Ovary (tissue), 9 donors: ENCODE measurements around the gene SELENOV. TPM values are rescaled to one million over a fixed set of nuclear protein-coding genes. Genes with fewer than 3 reads are reported as not detected.

ENCODE experiments used
- DNase-seq, 5 donors: peaks; one replicate each; pipeline ENCODE4 v3.0.0-alpha.2; 2019 to 2020
- H3K27ac ChIP-seq, 2 donors: fragments of 200-600 bp; one replicate each; pipeline versions ENCODE4 v1.5.1 to v1.8.0; 2019 to 2022
- H3K27me3 ChIP-seq: fragments of 200-600 bp; one replicate; pipeline ENCODE4 v1.8.0; 2022
- H3K36me3 ChIP-seq: fragments of 200-600 bp; sonication (generic); one replicate; pipeline ENCODE4 v1.5.1; 2019
- H3K4me1 ChIP-seq: one replicate; pipeline ENCODE4 v1.8.1; 2013; ENCODE audit warnings: mild to moderate bottlenecking, moderate library complexity; ENCODE audit not compliant: insufficient read depth
- H3K4me3 ChIP-seq: fragments of 200-600 bp; sonication (generic); one replicate; pipeline ENCODE4 v1.5.1; 2017
- H3K9me3 ChIP-seq, 2 donors: fragments of 200-600 bp in 1 of 2; sonication (generic) in 1 of 2; one replicate each; pipeline versions ENCODE4 v1.5.1 to v1.8.1; 2013 to 2019; ENCODE audit warnings: mild to moderate bottlenecking in 1 of 2, moderate library complexity in 1 of 2
- CTCF ChIP-seq, 3 donors: fragments of 450-650 bp in 2 of 3; fragments of 200-600 bp in 1 of 3; IDR thresholded peaks; one replicate each; pipeline versions ENCODE4 v1.5.1 to v1.8.0; 2016 to 2022; ENCODE audit warnings: antibody characterized with exemption in 3 of 3, mild to moderate bottlenecking in 1 of 3
- EP300 ChIP-seq: sonication (generic); formaldehyde crosslinking; IDR thresholded peaks from one replicate; pipeline ENCODE4 v1.6.1; 2017; ENCODE audit warnings: antibody characterized with exemption
- POLR2A ChIP-seq: fragments of 450-650 bp; IDR thresholded peaks from one replicate; pipeline ENCODE4 v1.6.1; 2017; ENCODE audit warnings: antibody characterized with exemption, mild to moderate bottlenecking, moderate library complexity
- WGBS, 3 donors: extraction: QIAGEN DNeasy Blood & Tissue Kit in 1 of 3; methylation state at CpG; one replicate each; pipeline versions ENCODE4 v1.1.5 to v1.1.7; 2013 to 2017; 5-methylcytosine and 5-hydroxymethylcytosine counted together
- intact Hi-C, 4 donors: fragments of 100-400 bp; cut with DNase I; formaldehyde crosslinking; loops; one replicate each; pipeline versions ENCODE4 v1.11.0 to v1.15.1; 2022 to 2023
- polyA plus RNA-seq, 2 donors: library from polyadenylated mRNA; stranded (reverse); fragments of 200-250 nt in 1 of 2; fragments of 350-450 nt in 1 of 2; fragmentation: Illumina TruSeq in 1 of 2; extraction: RNeasy Lipid Tissue Mini Kit (QIAGEN cat#74804) in 1 of 2; gene quantifications; one replicate each; pipeline ENCODE4 v1.2.3, GENCODE V29; 2013 to 2014
- total RNA-seq, 7 donors: library from RNA; depleted of rRNA in 2 of 7; stranded (reverse); fragments of >200 nt in 2 of 7; fragmentation: NEBNext Ultra II Directional in 3 of 7; extraction: Animal tissue kit (Norgen Biotek cat#: 25700) in 3 of 7; gene quantifications; one replicate each; pipeline versions ENCODE4 v1.1.0 to v1.2.4, GENCODE V29; 2016 to 2023
- donor health status: DM: no; HTN: no; CAD: no; lungs with moderate emphysema.
- donor health status: DM: no; HTN: no; CAD: no.
- donor health status: Bipolar disorder and iron deficiency.
- donor health status: DM: yes; HTN: yes; CAD: no.
- donor health status: DM: no; HTN: no; CAD: no.
- donor health status: DM: yes; HTN: yes; CAD: no.

Gene SELENOV
- total and polyA plus RNA-seq, 9 donors = 0.27 to 0.39 TPM; not detected in 7

DNA sequence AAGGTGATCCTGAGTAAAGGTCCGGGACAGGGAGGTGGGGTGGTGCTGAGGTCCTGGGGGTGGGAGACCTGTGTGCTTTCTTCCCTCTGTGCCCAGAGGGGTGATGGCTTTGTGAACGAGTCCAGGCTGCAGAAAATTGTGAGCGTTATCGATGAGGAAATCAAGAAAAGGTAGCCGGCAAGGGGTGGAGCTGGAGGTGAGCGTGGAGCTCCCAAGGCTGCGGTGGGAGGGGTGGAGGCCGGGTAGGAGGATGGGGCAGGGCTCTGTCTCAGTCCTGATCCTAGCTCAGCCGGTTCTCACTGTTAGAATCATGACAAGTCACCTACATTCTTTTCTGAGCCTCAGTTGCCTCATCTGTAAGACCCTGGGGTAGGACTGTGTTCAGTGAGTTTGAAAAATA lies 4.0 kb downstream of the SELENOV start:
- Histone ChIP-seq H3K27me3 (no peaks in the 10 kb centered on the region), H3K9me3 (no peaks in the 10 kb centered on the region), H3K27ac (no peak overlapping the region), H3K4me1 (peaks cover 5% of the 10 kb centered on the region), H3K4me3 (no peak overlapping the region), H3K36me3 (no peaks in the 10 kb centered on the region)
- intact Hi-C loops = no loop called here
- 58 to 77% (median 72%) methylated on average over 9 of the region's 9 CpGs for WGBS, 3 donors
- no peak for DNase-seq
- no peak for TF ChIP-seq POLR2A
- no peak for TF ChIP-seq CTCF (IDR thresholded peaks at IDR 0.05)
- no peak for TF ChIP-seq EP300

- DNase-seq = no peak
- TF ChIP-seq CTCF (IDR thresholded peaks at IDR 0.05) (no peak), POLR2A (no peak), EP300 (no peak)
- Histone ChIP-seq H3K27me3 (no peaks in the 10 kb centered on the region), H3K27ac (no peak overlapping the region), H3K36me3 (no peaks in the 10 kb centered on the region), H3K9me3 (no peaks in the 10 kb centered on the region), H3K4me3 (no peak overlapping the region), H3K4me1 (no peaks in the 10 kb centered on the region)
- intact Hi-C loops = no loop called here
- WGBS, 3 donors = 80 to 83% (median 82%) methylated on average over 8 of the region's 8 CpGs
Measured at GRCh38 chr19:39520541-39521484, 5.9 kb downstream of the SELENOV start.

DNA sequence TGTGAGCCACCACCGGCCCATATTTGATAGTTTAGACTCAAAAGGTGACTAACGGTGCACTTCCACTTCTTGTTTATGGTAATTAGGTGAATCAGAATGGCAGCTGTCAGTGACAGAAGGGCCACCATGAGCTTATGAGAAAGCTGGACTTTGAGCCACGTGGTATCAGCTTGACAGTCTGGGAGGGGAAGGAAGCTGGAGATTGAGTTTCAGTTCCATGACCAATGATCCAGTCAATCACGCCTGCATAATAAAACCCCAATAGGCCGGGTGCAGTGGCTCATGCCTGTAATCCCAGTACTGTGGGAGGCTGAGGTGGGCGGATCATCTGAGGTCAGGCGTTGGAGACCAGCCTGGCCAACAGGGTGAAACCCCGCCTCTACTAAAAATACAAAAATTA lies 9.6 kb downstream of the SELENOV start:
- H3K27me3 ChIP-seq = no peaks in the 10 kb centered on the region

DNA sequence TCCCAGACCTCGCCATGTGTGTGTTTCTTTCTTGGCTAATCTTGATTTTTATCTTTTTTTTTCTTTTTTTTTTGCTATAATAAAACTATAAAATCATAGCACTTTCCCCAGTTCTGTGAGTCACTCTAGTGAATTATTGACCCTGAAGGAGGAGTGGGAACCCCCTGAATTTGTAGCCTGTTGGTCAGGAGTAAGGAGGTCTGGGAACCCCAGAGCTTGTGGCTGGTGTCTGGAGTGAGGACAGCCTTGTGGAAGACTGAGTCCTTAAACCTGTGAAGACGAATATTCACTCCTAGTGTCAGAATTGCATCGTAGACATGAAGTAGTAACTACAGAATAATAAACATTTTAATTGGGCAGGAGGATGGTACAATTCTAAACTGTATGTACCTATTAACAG lies 10.3 kb downstream of the SELENOV start:
- intact Hi-C loops = loop anchor here in 1 of 4 donors (2.0 kb wide), 1 partner anchor 22 kb away; no protein-coding TSS in a partner anchor
- DNase-seq = no peak
- 92 to 96% (median 93%) methylated on average over 3 of the region's 3 CpGs for WGBS, 3 donors

More for the DNA sequence above, 9.6 kb downstream of the SELENOV start:
- Histone ChIP-seq H3K4me3 (no peak overlapping the region), H3K4me1 (no peaks in the 10 kb centered on the region), H3K27ac (no peak overlapping the region), H3K9me3 (no peaks in the 10 kb centered on the region), H3K36me3 (no peaks in the 10 kb centered on the region)
- no peak for DNase-seq
- intact Hi-C loops = loop anchor here in 1 of 4 donors (2.0 kb wide), 1 partner anchor 22 kb away; no protein-coding TSS in a partner anchor
- WGBS, 3 donors = 84 to 90% (median 89%) methylated on average over 8 of the region's 8 CpGs
- TF ChIP-seq EP300 (no peak), POLR2A (no peak), CTCF (IDR thresholded peaks at IDR 0.05) (no peak)

More for the DNA sequence above, 10.3 kb downstream of the SELENOV start:
- Histone ChIP-seq H3K4me1 (no peaks in the 10 kb centered on the region), H3K4me3 (no peak overlapping the region), H3K27me3 (no peaks in the 10 kb centered on the region), H3K36me3 (no peaks in the 10 kb centered on the region), H3K9me3 (no peaks in the 10 kb centered on the region), H3K27ac (no peak overlapping the region)
- TF ChIP-seq EP300 = no peak
- no peak for TF ChIP-seq CTCF (IDR thresholded peaks at IDR 0.05)
- no peak for TF ChIP-seq POLR2A
